Keratinocyte (primary cell): Measurements from ENCODE around the gene CCBE1. TPM values are rescaled to one million over a fixed set of nuclear protein-coding genes. Genes with fewer than 3 reads are reported as not detected.

Experiments used
- DNase-seq: peaks from one replicate; pipeline ENCODE4 v3.0.0-alpha.2; 2011; ENCODE audit warnings: low read depth, missing footprints, low spot score
- FAIRE-seq: peaks from 2 replicates; lab custom pipeline; 2011; peaks lifted over from hg19 to GRCh38; lab: Jason Lieb, UNC
- H2AFZ ChIP-seq: 2 replicates; pipeline ENCODE4 v1.6.0; 2012; ENCODE audit warnings: low read length, control low read depth, inconsistent platforms; ENCODE audit not compliant: control insufficient read depth
- H3K27ac ChIP-seq: 2 replicates; pipeline ENCODE4 v1.5.1; 2011; ENCODE audit warnings: low read length; ENCODE audit not compliant: control insufficient read depth, insufficient read depth
- H3K27me3 ChIP-seq: 3 replicates; pipeline ENCODE4 v1.6.0; 2011; ENCODE audit warnings: low read length; ENCODE audit not compliant: control insufficient read depth, insufficient read depth; ENCODE audit errors: extremely low read depth
- H3K36me3 ChIP-seq, 2 experiments: 2 replicates in 1 of 2; 3 replicates in 1 of 2; pipeline ENCODE4 v1.5.1; 2011; ENCODE audit warnings: low read length in 2 of 2, mild to moderate bottlenecking in 1 of 2; ENCODE audit not compliant: control insufficient read depth in 2 of 2, insufficient read depth in 2 of 2; ENCODE audit errors: extremely low read depth in 1 of 2
- H3K4me1 ChIP-seq: 3 replicates; pipeline ENCODE4 v1.5.1; 2011; ENCODE audit warnings: low read length; ENCODE audit not compliant: control insufficient read depth, insufficient read depth; ENCODE audit errors: extremely low read depth
- H3K4me2 ChIP-seq: 3 replicates; pipeline ENCODE4 v1.6.0; 2011; ENCODE audit warnings: low read depth, low read length; ENCODE audit not compliant: control insufficient read depth, insufficient read depth; ENCODE audit errors: extremely low read depth
- H3K4me3 ChIP-seq, 3 experiments: fragments of 200-600 bp in 1 of 3; sonication (generic) in 1 of 3; 2 replicates in 2 of 3; 3 replicates in 1 of 3; pipeline ENCODE4 v1.5.1; 2011 to 2016; ENCODE audit warnings: low read length in 3 of 3, mild to moderate bottlenecking in 3 of 3, control low read depth in 2 of 3, inconsistent platforms in 1 of 3, low read depth in 1 of 3, mixed read lengths in 1 of 3, mixed run types in 1 of 3, moderate library complexity in 1 of 3; ENCODE audit not compliant: control insufficient read depth in 2 of 3, insufficient read depth in 2 of 3; ENCODE audit errors: extremely low read depth in 1 of 3
- H3K79me2 ChIP-seq: 2 replicates; pipeline ENCODE4 v1.6.0; 2012; ENCODE audit warnings: low read length; ENCODE audit not compliant: control insufficient read depth, insufficient read depth
- H3K9ac ChIP-seq: 3 replicates; pipeline ENCODE4 v1.6.0; 2011; ENCODE audit warnings: low read length; ENCODE audit not compliant: control insufficient read depth, insufficient read depth; ENCODE audit errors: extremely low read depth
- H3K9me1 ChIP-seq: 3 replicates; pipeline ENCODE4 v1.6.0; 2011; ENCODE audit warnings: low read length; ENCODE audit not compliant: control insufficient read depth, insufficient read depth; ENCODE audit errors: extremely low read depth
- H3K9me3 ChIP-seq: 2 replicates; pipeline ENCODE4 v1.5.1; 2012; ENCODE audit warnings: low read depth, low read length; ENCODE audit not compliant: control insufficient read depth
- H4K20me1 ChIP-seq: 3 replicates; pipeline ENCODE4 v1.6.0; 2011; ENCODE audit warnings: low read length; ENCODE audit not compliant: control insufficient read depth, insufficient read depth; ENCODE audit errors: extremely low read depth
- CTCF ChIP-seq, 3 experiments: IDR thresholded peaks in 1 of 3; conservative IDR thresholded peaks in 1 of 3; optimal IDR thresholded peaks in 1 of 3; 2 replicates in 2 of 3; 3 replicates in 1 of 3; pipeline versions ENCODE3 to v1.5.1; 2011; ENCODE audit warnings: low read length in 3 of 3, mild to moderate bottlenecking in 3 of 3, moderate library complexity in 2 of 3, control low read depth in 1 of 3, inconsistent platforms in 1 of 3; ENCODE audit not compliant: insufficient read depth in 2 of 3; ENCODE audit errors: extremely low read depth in 1 of 3
- EZH2 ChIP-seq: IDR thresholded peaks from one replicate; pipeline ENCODE4 v1.6.1; 2012; ENCODE audit warnings: inconsistent platforms, mild to moderate bottlenecking, low read length, moderate library complexity
- dilution Hi-C: fragments of 300-500 bp; cut with MboI; formaldehyde crosslinking; loops from one replicate; pipeline ENCODE4 v1.7.0; 2020; ENCODE audit warnings: low sequenced_read_pairs; ENCODE audit not compliant: extremely low pct_ligation_motif_present
- polyA plus RNA-seq, 5 experiments: library from polyadenylated mRNA; depleted of rRNA in 3 of 5; stranded (reverse) in 3 of 5; stranded (forward) in 1 of 5; unstranded in 1 of 5; fragments of >200 nt; gene quantifications; 1 replicate in 1 of 5; 2 replicates in 3 of 5; 3 replicates in 1 of 5; pipeline versions ENCODE4 v1.2.1 to v1.2.3, GENCODE V29; 2011 to 2012; ENCODE audit warnings: missing spikeins in 2 of 5, low read depth in 1 of 5, low replicate concordance in 1 of 5

Gene CCBE1
- polyA plus RNA-seq, 1 donor (not counting 4 experiments of a cell fraction or from before 2014, with no cell fraction given): 20.1 TPM

GRCh38 chr18:59607078-59607379 is 90.2 kb downstream of the CCBE1 start:
- Histone ChIP-seq H3K9ac (no peak overlapping the region), H3K27ac (no peak overlapping the region), H3K4me1 (peaks cover 11% of the 10 kb centered on the region), H3K27me3 (no peaks in the 10 kb centered on the region), H3K4me2 (no peak overlapping the region), H3K9me3 (no peaks in the 10 kb centered on the region), H3K9me1 (no peaks in the 10 kb centered on the region), H2AFZ (no peak overlapping the region), H3K79me2 (no peaks in the 10 kb centered on the region), H4K20me1 (no peaks in the 10 kb centered on the region), H3K4me3 (no peak overlapping the region), H3K36me3 (no peaks in the 10 kb centered on the region)
- no peak for FAIRE-seq
- dilution Hi-C loops: no loop called here
- TF ChIP-seq CTCF (optimal IDR thresholded peaks at IDR 0.05 in 1 of 3, IDR thresholded peaks at IDR 0.05 in 1 of 3, conservative IDR thresholded peaks at IDR 0.05 in 1 of 3; ENCODE audit: extremely low read depth in 1 of 3, insufficient read depth in 2 of 3, low read length in 3 of 3): no peak
- TF ChIP-seq EZH2: no peak
- no peak for DNase-seq

GRCh38 chr18:59606193-59607077 is 90.8 kb downstream of the CCBE1 start:
- no peak for DNase-seq
- H3K27ac ChIP-seq: no peak overlapping the region
- H3K9ac ChIP-seq: no peak overlapping the region
- no peaks in the 10 kb centered on the region for H4K20me1 ChIP-seq
- no peak for TF ChIP-seq EZH2
- TF ChIP-seq CTCF (optimal IDR thresholded peaks at IDR 0.05 in 1 of 3, IDR thresholded peaks at IDR 0.05 in 1 of 3, conservative IDR thresholded peaks at IDR 0.05 in 1 of 3; ENCODE audit: extremely low read depth in 1 of 3, insufficient read depth in 2 of 3, low read length in 3 of 3): no peak
- no peaks in the 10 kb centered on the region for H3K79me2 ChIP-seq
- H3K4me1 ChIP-seq: peaks cover 11% of the 10 kb centered on the region
- no peaks in the 10 kb centered on the region for H3K9me3 ChIP-seq
- H2AFZ ChIP-seq: no peak overlapping the region
- no peaks in the 10 kb centered on the region for H3K9me1 ChIP-seq
- no peak overlapping the region for H3K4me2 ChIP-seq
- H3K4me3 ChIP-seq: no peak overlapping the region
- no peak for FAIRE-seq
- H3K36me3 ChIP-seq: no peaks in the 10 kb centered on the region
- H3K27me3 ChIP-seq: no peaks in the 10 kb centered on the region
- dilution Hi-C loops: no loop called here
